Astrocyte (in vitro differentiated cells and primary cell): ENCODE results near the gene IRF4.

Source experiments
- CTCF ChIP-seq: IDR thresholded peaks from 2 replicates; pipeline ENCODE4 v1.5.1; 2011; ENCODE audit warnings: low read depth, mild to moderate bottlenecking, inconsistent platforms, low read length, moderate library complexity; ENCODE audit not compliant: insufficient read depth
- EZH2 ChIP-seq: IDR thresholded peaks from 2 replicates; pipeline ENCODE4 v1.6.1; 2012; ENCODE audit warnings: mild to moderate bottlenecking, low read length, inconsistent platforms; ENCODE audit not compliant: insufficient read depth

- TF ChIP-seq CTCF: no peak
- TF ChIP-seq EZH2: no peak
Measured at GRCh38 chr6:378958-379409, 12.6 kb upstream of the IRF4 start.
